ENCODE measurements around the gene PIK3C2G.
"Not testable (repeated sequence)": the region's sequence is repeated elsewhere in the genome, so short reads cannot be mapped to it uniquely, and the experiment has no call there.

Gene PIK3C2G

DNA sequence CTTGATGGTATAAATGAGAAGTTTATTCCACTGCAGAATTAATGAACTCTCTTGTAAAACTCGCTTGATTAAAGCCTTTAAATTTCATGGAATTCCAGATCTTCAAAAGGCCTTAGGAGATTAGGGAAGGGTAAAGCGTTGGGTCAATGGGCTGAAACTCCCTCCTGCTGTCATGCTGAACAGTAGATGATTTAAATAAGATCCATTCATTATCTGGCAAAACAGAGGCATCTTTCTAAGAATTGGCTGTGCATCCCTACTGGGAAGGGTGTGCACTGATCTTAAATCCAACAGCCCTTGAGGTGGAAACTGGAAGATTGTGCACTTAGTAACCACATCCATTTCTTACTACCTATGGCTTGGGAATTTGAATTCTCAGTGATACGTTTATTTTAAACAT lies 420.5 kb downstream of the PIK3C2G start:
- Histone ChIP-seq H3K9me3 (ENCODE audit: control extremely low read depth in 1 of 5, control insufficient read depth in 4 of 5, insufficient read depth in 2 of 5, low read depth in 1 of 5, low read length in 4 of 5) (no peaks in the 10 kb centered on the region), H3K4me1 (ENCODE audit: control extremely low read depth in 1 of 4, control insufficient read depth in 4 of 4, insufficient read depth in 4 of 4, low read length in 3 of 4) (peaks cover 0 to 8% (median 0%) of the 10 kb centered on the region in 4 experiments), H3K27ac (ENCODE audit: insufficient read depth in 1 of 2, low read depth in 1 of 2, low read length in 2 of 2, poor library complexity in 1 of 2, severe bottlenecking in 2 of 2) (no peak overlapping the region), H3K36me3 (ENCODE audit: control insufficient read depth in 4 of 4, insufficient read depth in 4 of 4, low read length in 3 of 4) (no peaks in the 10 kb centered on the region), H3K4me3 (ENCODE audit: control insufficient read depth in 1 of 7, extremely low read depth in 1 of 7, insufficient read depth in 4 of 7, low read depth in 2 of 7, low read length in 6 of 7) (no peak overlapping the region), H3K27me3 (replicated peaks in 2 of 5; ENCODE audit: control insufficient read depth in 4 of 5, insufficient read depth in 5 of 5, low read length in 4 of 5) (no peaks in the 10 kb centered on the region)
- no peak for DNase-seq
- CTCF ChIA-PET, result no interaction called here
- WGBS (ENCODE audit: insufficient coverage), result no CpG with 5 or more reads among the region's 3 CpGs
- POLR2A ChIA-PET, result no interaction called here

DNA sequence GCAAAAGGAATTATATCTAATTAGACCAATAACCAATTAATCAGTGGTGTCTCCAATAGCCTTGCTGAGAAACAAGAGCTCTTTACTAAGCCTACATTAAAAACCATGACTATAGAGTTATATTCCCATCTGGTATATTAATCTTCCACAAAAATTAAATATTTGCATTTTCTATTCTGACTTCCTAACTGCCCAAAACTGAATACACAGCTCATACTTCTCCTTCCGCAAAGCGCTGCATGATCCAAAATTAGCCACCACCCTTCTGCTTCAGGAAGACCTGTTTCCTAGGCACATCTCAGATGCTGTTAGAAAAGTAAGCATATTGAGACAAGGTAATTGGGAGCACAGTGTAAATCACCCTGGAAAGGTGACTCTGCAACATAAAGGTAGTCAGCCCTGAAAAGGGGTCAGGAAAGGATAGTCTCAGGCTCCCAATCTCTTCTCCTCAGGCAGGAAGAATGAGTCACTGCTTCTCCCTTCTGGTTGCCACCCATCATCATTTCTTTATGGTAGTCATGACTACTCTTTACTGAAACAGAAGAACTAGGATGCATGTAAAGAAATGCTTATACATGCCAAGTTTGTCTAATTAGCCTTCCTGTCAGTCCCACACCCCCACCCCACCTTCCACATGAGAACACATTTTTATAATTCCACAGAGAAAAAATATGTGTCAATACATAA lies 422.2 kb downstream of the PIK3C2G start:
- H3K27me3 ChIP-seq (replicated peaks in 2 of 5; ENCODE audit: control insufficient read depth in 4 of 5, insufficient read depth in 5 of 5, low read length in 4 of 5), result no peaks in the 10 kb centered on the region
- no peak overlapping the region for H3K4me3 ChIP-seq (ENCODE audit: control insufficient read depth in 1 of 7, extremely low read depth in 1 of 7, insufficient read depth in 4 of 7, low read depth in 2 of 7, low read length in 6 of 7)
- peaks cover 0 to 8% (median 0%) of the 10 kb centered on the region in 4 experiments for H3K4me1 ChIP-seq (ENCODE audit: control extremely low read depth in 1 of 4, control insufficient read depth in 4 of 4, insufficient read depth in 4 of 4, low read length in 3 of 4)
- H3K36me3 ChIP-seq (ENCODE audit: control insufficient read depth in 4 of 4, insufficient read depth in 4 of 4, low read length in 3 of 4), result no peaks in the 10 kb centered on the region
- H3K9me3 ChIP-seq (ENCODE audit: control extremely low read depth in 1 of 5, control insufficient read depth in 4 of 5, insufficient read depth in 2 of 5, low read depth in 1 of 5, low read length in 4 of 5), result no peaks in the 10 kb centered on the region
- WGBS (ENCODE audit: insufficient coverage), result no CpG with 5 or more reads among the region's 2 CpGs
- ChIA-PET POLR2A (no interaction called here), CTCF (interaction anchor here (0.8 kb wide), 1 partner anchor 845 kb away, joined by 3 read pairs; no protein-coding TSS in a partner anchor)
- DNase-seq, result peak; percentile 20 to 80 (median 65)
- peak overlapping the region in 1 of 2 experiments; percentile 1 for H3K27ac ChIP-seq (ENCODE audit: insufficient read depth in 1 of 2, low read depth in 1 of 2, low read length in 2 of 2, poor library complexity in 1 of 2, severe bottlenecking in 2 of 2)

DNA sequence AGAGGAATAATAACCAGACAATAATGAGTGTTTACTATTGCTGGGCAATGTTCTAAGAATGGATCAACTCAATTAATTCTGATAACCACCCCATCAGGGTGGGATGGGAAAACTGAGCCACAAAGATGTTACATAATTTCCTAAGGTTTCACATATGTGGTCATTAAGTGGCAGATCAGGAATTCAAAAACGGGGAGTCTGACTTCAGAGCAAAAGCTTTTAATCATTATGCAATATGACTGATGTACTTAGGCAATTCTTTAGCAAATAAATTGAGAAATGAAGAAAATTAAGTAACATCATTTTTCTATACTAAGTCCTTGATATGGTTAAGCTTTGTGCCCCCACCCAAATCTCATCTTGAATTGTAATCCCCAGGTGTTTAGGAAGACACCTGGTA lies 423.1 kb downstream of the PIK3C2G start:
- Histone ChIP-seq H3K4me1 (ENCODE audit: control extremely low read depth in 1 of 4, control insufficient read depth in 4 of 4, insufficient read depth in 4 of 4, low read length in 3 of 4) (peaks cover 0 to 8% (median 0%) of the 10 kb centered on the region in 4 experiments), H3K27me3 (replicated peaks in 2 of 5; ENCODE audit: control insufficient read depth in 4 of 5, insufficient read depth in 5 of 5, low read length in 4 of 5) (no peaks in the 10 kb centered on the region), H3K4me3 (ENCODE audit: control insufficient read depth in 1 of 7, extremely low read depth in 1 of 7, insufficient read depth in 4 of 7, low read depth in 2 of 7, low read length in 6 of 7) (no peak overlapping the region), H3K9me3 (ENCODE audit: control extremely low read depth in 1 of 5, control insufficient read depth in 4 of 5, insufficient read depth in 2 of 5, low read depth in 1 of 5, low read length in 4 of 5) (no peaks in the 10 kb centered on the region), H3K27ac (ENCODE audit: insufficient read depth in 1 of 2, low read depth in 1 of 2, low read length in 2 of 2, poor library complexity in 1 of 2, severe bottlenecking in 2 of 2) (no peak overlapping the region), H3K36me3 (ENCODE audit: control insufficient read depth in 4 of 4, insufficient read depth in 4 of 4, low read length in 3 of 4) (no peaks in the 10 kb centered on the region)
- CTCF ChIA-PET, result no interaction called here
- POLR2A ChIA-PET, result no interaction called here
- WGBS (ENCODE audit: insufficient coverage), result no CpG with 5 or more reads among the region's 1 CpG
- no peak for DNase-seq

DNA sequence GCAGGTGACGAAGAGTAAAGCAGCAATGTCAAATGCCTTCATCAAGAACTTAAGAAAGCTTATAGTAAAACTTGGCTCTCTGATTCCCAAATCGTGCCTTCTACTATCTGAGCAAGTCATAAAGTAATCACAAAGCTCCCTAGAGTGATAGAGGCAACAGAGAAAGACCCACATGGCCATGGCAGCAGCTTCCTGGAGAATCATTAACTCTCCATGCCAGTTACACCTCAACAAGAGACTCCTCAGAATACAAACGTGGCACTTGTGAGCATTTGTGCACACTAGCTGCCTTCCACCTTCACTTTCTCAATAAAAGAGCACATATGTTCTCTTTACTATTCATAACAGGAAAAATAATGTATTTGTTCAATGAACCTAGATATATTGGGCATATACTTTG lies 428.5 kb downstream of the PIK3C2G start:
- H3K4me1 ChIP-seq (ENCODE audit: control extremely low read depth in 1 of 4, control insufficient read depth in 4 of 4, insufficient read depth in 4 of 4, low read length in 3 of 4), result no peaks in the 10 kb centered on the region
- H3K27me3 ChIP-seq (replicated peaks in 2 of 5; ENCODE audit: control insufficient read depth in 4 of 5, insufficient read depth in 5 of 5, low read length in 4 of 5), result no peaks in the 10 kb centered on the region
- CTCF ChIA-PET, result no interaction called here
- POLR2A ChIA-PET, result no interaction called here
- WGBS (ENCODE audit: insufficient coverage), result 100% methylated on average over 1 of the region's 3 CpGs
- H3K9me3 ChIP-seq (ENCODE audit: control extremely low read depth in 1 of 5, control insufficient read depth in 4 of 5, insufficient read depth in 2 of 5, low read depth in 1 of 5, low read length in 4 of 5), result no peaks in the 10 kb centered on the region
- no peak overlapping the region for H3K4me3 ChIP-seq (ENCODE audit: control insufficient read depth in 1 of 7, extremely low read depth in 1 of 7, insufficient read depth in 4 of 7, low read depth in 2 of 7, low read length in 6 of 7)
- H3K27ac ChIP-seq (ENCODE audit: insufficient read depth in 1 of 2, low read depth in 1 of 2, low read length in 2 of 2, poor library complexity in 1 of 2, severe bottlenecking in 2 of 2), result no peak overlapping the region
- no peak for DNase-seq
- H3K36me3 ChIP-seq (ENCODE audit: control insufficient read depth in 4 of 4, insufficient read depth in 4 of 4, low read length in 3 of 4), result no peaks in the 10 kb centered on the region

DNA sequence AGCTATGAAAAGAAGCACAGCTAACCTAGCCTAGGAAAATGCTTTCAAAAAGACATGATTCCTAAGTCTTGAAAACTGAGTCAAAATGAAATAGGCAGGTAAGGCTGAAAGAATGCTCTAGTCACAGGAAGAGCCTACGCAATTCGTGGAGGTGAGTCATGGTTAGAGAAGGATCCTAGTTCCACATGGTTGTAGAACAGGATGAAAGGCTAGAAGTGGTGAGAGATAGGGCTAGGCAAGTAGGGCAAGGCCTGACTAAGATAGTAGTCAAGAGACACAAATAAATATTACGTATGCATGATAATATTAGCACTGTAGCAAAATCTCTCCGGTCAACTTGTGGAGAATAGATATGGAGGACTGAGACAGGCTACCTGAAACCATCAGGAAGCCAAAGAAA lies 429.3 kb downstream of the PIK3C2G start:
- Histone ChIP-seq H3K4me3 (ENCODE audit: control insufficient read depth in 1 of 7, extremely low read depth in 1 of 7, insufficient read depth in 4 of 7, low read depth in 2 of 7, low read length in 6 of 7) (no peak overlapping the region), H3K27ac (ENCODE audit: insufficient read depth in 1 of 2, low read depth in 1 of 2, low read length in 2 of 2, poor library complexity in 1 of 2, severe bottlenecking in 2 of 2) (no peak overlapping the region), H3K9me3 (ENCODE audit: control extremely low read depth in 1 of 5, control insufficient read depth in 4 of 5, insufficient read depth in 2 of 5, low read depth in 1 of 5, low read length in 4 of 5) (no peaks in the 10 kb centered on the region), H3K27me3 (replicated peaks in 2 of 5; ENCODE audit: control insufficient read depth in 4 of 5, insufficient read depth in 5 of 5, low read length in 4 of 5) (no peaks in the 10 kb centered on the region), H3K4me1 (ENCODE audit: control extremely low read depth in 1 of 4, control insufficient read depth in 4 of 4, insufficient read depth in 4 of 4, low read length in 3 of 4) (no peaks in the 10 kb centered on the region), H3K36me3 (ENCODE audit: control insufficient read depth in 4 of 4, insufficient read depth in 4 of 4, low read length in 3 of 4) (no peaks in the 10 kb centered on the region)
- WGBS (ENCODE audit: insufficient coverage), result 96% methylated on average over 3 of the region's 4 CpGs
- POLR2A ChIA-PET, result no interaction called here
- no peak for DNase-seq
- CTCF ChIA-PET, result no interaction called here

DNA sequence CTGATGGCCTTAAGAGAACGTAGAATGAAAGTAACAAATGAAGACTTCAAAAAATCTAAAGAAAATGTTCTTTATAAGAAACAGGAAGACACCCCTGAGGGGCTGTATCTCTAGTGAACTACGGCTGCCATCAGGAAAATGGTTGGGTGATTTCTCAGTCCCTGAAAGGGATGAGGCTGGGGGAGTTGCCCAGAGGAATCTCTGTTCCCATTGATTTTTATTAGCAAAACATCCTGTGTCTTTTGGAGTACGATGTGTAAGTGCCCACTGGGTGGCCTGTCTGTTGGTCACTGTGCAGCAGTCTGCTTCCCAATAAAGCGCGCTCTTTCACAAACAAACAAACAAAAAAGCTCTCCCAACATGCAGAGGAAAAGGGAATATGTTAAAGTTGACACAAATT lies 432.7 kb downstream of the PIK3C2G start:
- H3K4me3 ChIP-seq (ENCODE audit: control insufficient read depth in 1 of 7, extremely low read depth in 1 of 7, insufficient read depth in 4 of 7, low read depth in 2 of 7, low read length in 6 of 7); H3K4me1 ChIP-seq (ENCODE audit: control extremely low read depth in 1 of 4, control insufficient read depth in 4 of 4, insufficient read depth in 4 of 4, low read length in 3 of 4); POLR2A ChIA-PET; H3K27me3 ChIP-seq (replicated peaks in 2 of 5; ENCODE audit: control insufficient read depth in 4 of 5, insufficient read depth in 5 of 5, low read length in 4 of 5); H3K27ac ChIP-seq (ENCODE audit: insufficient read depth in 1 of 2, low read depth in 1 of 2, low read length in 2 of 2, poor library complexity in 1 of 2, severe bottlenecking in 2 of 2); DNase-seq; H3K9me3 ChIP-seq (ENCODE audit: control extremely low read depth in 1 of 5, control insufficient read depth in 4 of 5, insufficient read depth in 2 of 5, low read depth in 1 of 5, low read length in 4 of 5); CTCF ChIA-PET; H3K36me3 ChIP-seq (ENCODE audit: control insufficient read depth in 4 of 4, insufficient read depth in 4 of 4, low read length in 3 of 4): not testable (repeated sequence)
- 100% methylated on average over 1 of the region's 5 CpGs for WGBS (ENCODE audit: insufficient coverage)

DNA sequence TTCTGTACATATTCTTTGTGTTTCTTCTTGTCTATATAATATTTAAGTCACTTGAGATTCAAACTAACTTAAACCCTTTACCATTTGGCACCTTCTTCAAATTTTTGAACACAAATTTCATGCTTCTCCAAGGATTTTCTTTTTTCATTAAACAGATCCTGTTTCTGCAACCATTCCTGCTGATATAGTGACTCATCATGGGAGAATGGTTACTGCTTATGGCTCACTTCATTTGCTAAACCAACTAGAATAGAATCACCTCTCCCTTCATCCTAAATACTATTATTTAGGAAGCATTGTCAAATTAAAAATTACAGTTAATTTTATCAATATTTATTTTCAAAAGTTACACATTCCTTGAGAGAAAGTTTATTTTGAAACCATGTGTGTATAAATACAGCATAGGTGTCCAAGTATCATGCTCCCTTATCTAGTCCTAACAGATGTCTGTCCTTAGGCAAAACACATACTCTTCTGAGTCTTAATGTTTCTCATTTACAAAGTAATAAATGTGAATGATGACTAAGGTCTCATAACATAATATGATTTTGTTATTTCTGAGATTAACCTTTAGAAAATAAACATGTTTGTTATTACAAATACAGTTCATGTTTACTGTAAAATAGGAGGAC lies 435.8 kb downstream of the PIK3C2G start:
- Histone ChIP-seq H3K4me1 (ENCODE audit: control extremely low read depth in 1 of 4, control insufficient read depth in 4 of 4, insufficient read depth in 4 of 4, low read length in 3 of 4) (no peaks in the 10 kb centered on the region), H3K27ac (ENCODE audit: insufficient read depth in 1 of 2, low read depth in 1 of 2, low read length in 2 of 2, poor library complexity in 1 of 2, severe bottlenecking in 2 of 2) (no peak overlapping the region), H3K9me3 (ENCODE audit: control extremely low read depth in 1 of 5, control insufficient read depth in 4 of 5, insufficient read depth in 2 of 5, low read depth in 1 of 5, low read length in 4 of 5) (no peaks in the 10 kb centered on the region), H3K36me3 (ENCODE audit: control insufficient read depth in 4 of 4, insufficient read depth in 4 of 4, low read length in 3 of 4) (no peaks in the 10 kb centered on the region), H3K4me3 (ENCODE audit: control insufficient read depth in 1 of 7, extremely low read depth in 1 of 7, insufficient read depth in 4 of 7, low read depth in 2 of 7, low read length in 6 of 7) (no peak overlapping the region), H3K27me3 (replicated peaks in 2 of 5; ENCODE audit: control insufficient read depth in 4 of 5, insufficient read depth in 5 of 5, low read length in 4 of 5) (no peaks in the 10 kb centered on the region)
- ChIA-PET POLR2A (no interaction called here), CTCF (no interaction called here)
- DNase-seq, result no peak

All from common myeloid progenitor, CD34-positive (primary cell).